DND-41 (cell line): ENCODE results near the gene CRY1.

Experiments used
- EZH2 ChIP-seq: IDR thresholded peaks from 3 replicates; pipeline ENCODE4 v1.6.1; 2012; ENCODE audit warnings: borderline replicate concordance, low read depth, mild to moderate bottlenecking, moderate library complexity, low read length, inconsistent platforms; ENCODE audit not compliant: severe bottlenecking
- TF ChIP-seq, protein P1 (sequence below): IDR thresholded peaks from 2 replicates; pipeline ENCODE4 v1.5.1; 2012; ENCODE audit warnings: borderline replicate concordance, low read length, moderate library complexity, mild to moderate bottlenecking; ENCODE audit not compliant: poor library complexity, severe bottlenecking; ENCODE audit errors: extremely low read depth

DNA sequence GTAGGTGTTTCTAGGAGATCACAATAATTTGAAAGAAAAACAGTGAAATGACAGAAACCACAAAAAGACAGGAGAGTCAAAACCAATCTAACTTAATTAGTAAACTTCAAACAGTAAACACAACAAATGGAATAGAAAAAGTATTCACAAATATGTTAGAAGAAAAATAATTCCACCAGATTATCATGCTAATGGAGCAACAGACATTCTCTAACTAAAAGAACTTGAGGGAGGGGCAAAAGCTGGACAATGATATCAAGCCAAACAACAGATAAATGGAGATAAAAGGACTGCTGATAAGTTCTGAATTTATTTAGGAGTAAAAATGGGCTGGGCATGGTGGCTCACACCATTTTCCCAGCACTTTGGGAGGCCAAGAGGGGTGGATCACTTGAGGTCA, 28.7 kb downstream of the CRY1 start:
- no peak for TF ChIP-seq EZH2
- TF ChIP-seq, protein P1, sequence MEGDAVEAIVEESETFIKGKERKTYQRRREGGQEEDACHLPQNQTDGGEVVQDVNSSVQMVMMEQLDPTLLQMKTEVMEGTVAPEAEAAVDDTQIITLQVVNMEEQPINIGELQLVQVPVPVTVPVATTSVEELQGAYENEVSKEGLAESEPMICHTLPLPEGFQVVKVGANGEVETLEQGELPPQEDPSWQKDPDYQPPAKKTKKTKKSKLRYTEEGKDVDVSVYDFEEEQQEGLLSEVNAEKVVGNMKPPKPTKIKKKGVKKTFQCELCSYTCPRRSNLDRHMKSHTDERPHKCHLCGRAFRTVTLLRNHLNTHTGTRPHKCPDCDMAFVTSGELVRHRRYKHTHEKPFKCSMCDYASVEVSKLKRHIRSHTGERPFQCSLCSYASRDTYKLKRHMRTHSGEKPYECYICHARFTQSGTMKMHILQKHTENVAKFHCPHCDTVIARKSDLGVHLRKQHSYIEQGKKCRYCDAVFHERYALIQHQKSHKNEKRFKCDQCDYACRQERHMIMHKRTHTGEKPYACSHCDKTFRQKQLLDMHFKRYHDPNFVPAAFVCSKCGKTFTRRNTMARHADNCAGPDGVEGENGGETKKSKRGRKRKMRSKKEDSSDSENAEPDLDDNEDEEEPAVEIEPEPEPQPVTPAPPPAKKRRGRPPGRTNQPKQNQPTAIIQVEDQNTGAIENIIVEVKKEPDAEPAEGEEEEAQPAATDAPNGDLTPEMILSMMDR, result no peak
